H1 (cell line): ENCODE results near the gene CCDC63. TPM values are rescaled to one million over a fixed set of nuclear protein-coding genes. Genes with fewer than 3 reads are reported as not detected.

Experiments used
- ASH2L ChIP-seq: fragments of 200-600, 300-600 bp; sonication (generic); IDR thresholded peaks from one replicate; pipeline ENCODE4 v1.7.1; 2017; ENCODE audit warnings: low read length
- BACH1 ChIP-seq: IDR thresholded peaks from 2 replicates; pipeline ENCODE4 v1.6.1; 2012; ENCODE audit warnings: low read length, improper control_type of control experiment
- EGR1 ChIP-seq: IDR thresholded peaks from 2 replicates; pipeline ENCODE4 v1.6.1; 2011; ENCODE audit warnings: low read depth, low read length, borderline replicate concordance
- KDM1A ChIP-seq: fragments of 200-600, 300-600 bp; sonication (generic); IDR thresholded peaks from 2 replicates; pipeline ENCODE4 v1.7.1; 2016; ENCODE audit warnings: mild to moderate bottlenecking, low read length, borderline replicate concordance
- RBBP5 ChIP-seq: IDR thresholded peaks from 2 replicates; pipeline ENCODE4 v1.7.1; 2012; ENCODE audit warnings: low read depth, mild to moderate bottlenecking, inconsistent platforms, low read length, moderate library complexity, borderline replicate concordance
- SIRT6 ChIP-seq: IDR thresholded peaks from one replicate; pipeline ENCODE4 v1.7.1; 2012; ENCODE audit warnings: low read length, inconsistent platforms
- TBP ChIP-seq: IDR thresholded peaks from 2 replicates; pipeline ENCODE4 v1.6.1; 2011; ENCODE audit warnings: low read depth, low read length, improper control_type of control experiment
- polyA plus RNA-seq, 7 experiments: library from polyadenylated mRNA; depleted of rRNA in 3 of 7; stranded (reverse) in 5 of 7; unstranded in 2 of 7; fragments of >200 nt in 5 of 7; fragments of 200-250 nt in 2 of 7; gene quantifications; 1 replicate in 5 of 7; 2 replicates in 1 of 7; 4 replicates in 1 of 7; pipeline versions ENCODE4 v1.2.1 to v1.2.3, GENCODE V29; 2011 to 2013; ENCODE audit warnings: missing spikeins in 2 of 7, mixed read lengths in 2 of 7
- total RNA-seq: library from RNA; stranded (reverse); fragmentation: NEBNext Ultra II Directional; extraction: Animal tissue kit (Norgen Biotek cat#: 25700); gene quantifications from 2 replicates; pipeline ENCODE4 v1.2.1, GENCODE V29; 2021
- TF ChIP-seq, protein P1 (sequence below): fragments of 300-600 bp; sonication (generic); IDR thresholded peaks from 2 replicates; pipeline ENCODE4 v1.7.1; 2012; ENCODE audit warnings: low read length, moderate library complexity, mild to moderate bottlenecking, inconsistent platforms; ENCODE audit not compliant: insufficient replicate concordance
- TF ChIP-seq, protein P2 (sequence below): IDR thresholded peaks from 2 replicates; pipeline ENCODE4 v1.6.1; 2011; ENCODE audit warnings: low read depth, mild to moderate bottlenecking, low read length; ENCODE audit not compliant: insufficient read depth
- TF ChIP-seq, protein P3 (sequence below): IDR thresholded peaks from 2 replicates; pipeline ENCODE4 v1.6.1; 2012; ENCODE audit warnings: inconsistent platforms

The CCDC63 gene
- total and polyA plus RNA-seq, 2 of the 8 experiments (the other 6 are each of a cell fraction or from before 2014, with no cell fraction given), result 0.42 to 0.93 TPM

DNA sequence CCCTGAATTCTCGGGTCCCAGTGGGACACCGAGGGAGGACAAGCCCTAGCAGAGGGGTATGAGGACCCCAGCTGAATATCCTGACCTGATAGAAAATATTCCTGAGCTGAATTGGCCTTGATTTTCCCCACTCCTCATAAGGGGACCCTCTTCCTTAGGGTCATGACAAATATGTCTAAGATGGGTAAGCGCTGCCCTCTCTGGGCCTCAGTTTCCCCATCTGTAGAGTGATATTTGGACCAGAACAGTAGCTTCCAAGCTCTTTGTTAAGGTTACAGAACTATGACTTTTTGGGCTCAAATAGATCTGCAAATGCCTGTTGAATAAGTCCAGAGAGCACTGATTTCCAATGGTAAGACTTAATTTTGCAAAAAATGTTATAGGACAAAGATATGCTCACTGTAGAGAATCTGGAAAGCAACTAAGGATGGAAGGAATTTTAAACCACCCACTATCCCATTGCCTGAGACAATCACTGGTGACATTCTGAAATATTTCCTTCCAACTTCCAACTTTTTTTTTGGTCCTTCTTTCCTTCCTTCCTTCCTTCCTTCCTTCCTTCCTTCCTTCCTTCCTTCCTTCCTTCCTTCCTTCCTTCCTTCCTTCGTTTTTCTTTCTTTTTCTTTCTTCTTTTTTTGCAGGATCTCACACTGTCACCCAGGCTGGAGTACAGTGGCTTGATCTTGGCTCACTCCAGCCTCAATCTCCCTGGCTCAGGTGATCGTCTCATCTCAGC, 41.6 kb downstream of the CCDC63 start (continued):
- TF ChIP-seq, protein P1, sequence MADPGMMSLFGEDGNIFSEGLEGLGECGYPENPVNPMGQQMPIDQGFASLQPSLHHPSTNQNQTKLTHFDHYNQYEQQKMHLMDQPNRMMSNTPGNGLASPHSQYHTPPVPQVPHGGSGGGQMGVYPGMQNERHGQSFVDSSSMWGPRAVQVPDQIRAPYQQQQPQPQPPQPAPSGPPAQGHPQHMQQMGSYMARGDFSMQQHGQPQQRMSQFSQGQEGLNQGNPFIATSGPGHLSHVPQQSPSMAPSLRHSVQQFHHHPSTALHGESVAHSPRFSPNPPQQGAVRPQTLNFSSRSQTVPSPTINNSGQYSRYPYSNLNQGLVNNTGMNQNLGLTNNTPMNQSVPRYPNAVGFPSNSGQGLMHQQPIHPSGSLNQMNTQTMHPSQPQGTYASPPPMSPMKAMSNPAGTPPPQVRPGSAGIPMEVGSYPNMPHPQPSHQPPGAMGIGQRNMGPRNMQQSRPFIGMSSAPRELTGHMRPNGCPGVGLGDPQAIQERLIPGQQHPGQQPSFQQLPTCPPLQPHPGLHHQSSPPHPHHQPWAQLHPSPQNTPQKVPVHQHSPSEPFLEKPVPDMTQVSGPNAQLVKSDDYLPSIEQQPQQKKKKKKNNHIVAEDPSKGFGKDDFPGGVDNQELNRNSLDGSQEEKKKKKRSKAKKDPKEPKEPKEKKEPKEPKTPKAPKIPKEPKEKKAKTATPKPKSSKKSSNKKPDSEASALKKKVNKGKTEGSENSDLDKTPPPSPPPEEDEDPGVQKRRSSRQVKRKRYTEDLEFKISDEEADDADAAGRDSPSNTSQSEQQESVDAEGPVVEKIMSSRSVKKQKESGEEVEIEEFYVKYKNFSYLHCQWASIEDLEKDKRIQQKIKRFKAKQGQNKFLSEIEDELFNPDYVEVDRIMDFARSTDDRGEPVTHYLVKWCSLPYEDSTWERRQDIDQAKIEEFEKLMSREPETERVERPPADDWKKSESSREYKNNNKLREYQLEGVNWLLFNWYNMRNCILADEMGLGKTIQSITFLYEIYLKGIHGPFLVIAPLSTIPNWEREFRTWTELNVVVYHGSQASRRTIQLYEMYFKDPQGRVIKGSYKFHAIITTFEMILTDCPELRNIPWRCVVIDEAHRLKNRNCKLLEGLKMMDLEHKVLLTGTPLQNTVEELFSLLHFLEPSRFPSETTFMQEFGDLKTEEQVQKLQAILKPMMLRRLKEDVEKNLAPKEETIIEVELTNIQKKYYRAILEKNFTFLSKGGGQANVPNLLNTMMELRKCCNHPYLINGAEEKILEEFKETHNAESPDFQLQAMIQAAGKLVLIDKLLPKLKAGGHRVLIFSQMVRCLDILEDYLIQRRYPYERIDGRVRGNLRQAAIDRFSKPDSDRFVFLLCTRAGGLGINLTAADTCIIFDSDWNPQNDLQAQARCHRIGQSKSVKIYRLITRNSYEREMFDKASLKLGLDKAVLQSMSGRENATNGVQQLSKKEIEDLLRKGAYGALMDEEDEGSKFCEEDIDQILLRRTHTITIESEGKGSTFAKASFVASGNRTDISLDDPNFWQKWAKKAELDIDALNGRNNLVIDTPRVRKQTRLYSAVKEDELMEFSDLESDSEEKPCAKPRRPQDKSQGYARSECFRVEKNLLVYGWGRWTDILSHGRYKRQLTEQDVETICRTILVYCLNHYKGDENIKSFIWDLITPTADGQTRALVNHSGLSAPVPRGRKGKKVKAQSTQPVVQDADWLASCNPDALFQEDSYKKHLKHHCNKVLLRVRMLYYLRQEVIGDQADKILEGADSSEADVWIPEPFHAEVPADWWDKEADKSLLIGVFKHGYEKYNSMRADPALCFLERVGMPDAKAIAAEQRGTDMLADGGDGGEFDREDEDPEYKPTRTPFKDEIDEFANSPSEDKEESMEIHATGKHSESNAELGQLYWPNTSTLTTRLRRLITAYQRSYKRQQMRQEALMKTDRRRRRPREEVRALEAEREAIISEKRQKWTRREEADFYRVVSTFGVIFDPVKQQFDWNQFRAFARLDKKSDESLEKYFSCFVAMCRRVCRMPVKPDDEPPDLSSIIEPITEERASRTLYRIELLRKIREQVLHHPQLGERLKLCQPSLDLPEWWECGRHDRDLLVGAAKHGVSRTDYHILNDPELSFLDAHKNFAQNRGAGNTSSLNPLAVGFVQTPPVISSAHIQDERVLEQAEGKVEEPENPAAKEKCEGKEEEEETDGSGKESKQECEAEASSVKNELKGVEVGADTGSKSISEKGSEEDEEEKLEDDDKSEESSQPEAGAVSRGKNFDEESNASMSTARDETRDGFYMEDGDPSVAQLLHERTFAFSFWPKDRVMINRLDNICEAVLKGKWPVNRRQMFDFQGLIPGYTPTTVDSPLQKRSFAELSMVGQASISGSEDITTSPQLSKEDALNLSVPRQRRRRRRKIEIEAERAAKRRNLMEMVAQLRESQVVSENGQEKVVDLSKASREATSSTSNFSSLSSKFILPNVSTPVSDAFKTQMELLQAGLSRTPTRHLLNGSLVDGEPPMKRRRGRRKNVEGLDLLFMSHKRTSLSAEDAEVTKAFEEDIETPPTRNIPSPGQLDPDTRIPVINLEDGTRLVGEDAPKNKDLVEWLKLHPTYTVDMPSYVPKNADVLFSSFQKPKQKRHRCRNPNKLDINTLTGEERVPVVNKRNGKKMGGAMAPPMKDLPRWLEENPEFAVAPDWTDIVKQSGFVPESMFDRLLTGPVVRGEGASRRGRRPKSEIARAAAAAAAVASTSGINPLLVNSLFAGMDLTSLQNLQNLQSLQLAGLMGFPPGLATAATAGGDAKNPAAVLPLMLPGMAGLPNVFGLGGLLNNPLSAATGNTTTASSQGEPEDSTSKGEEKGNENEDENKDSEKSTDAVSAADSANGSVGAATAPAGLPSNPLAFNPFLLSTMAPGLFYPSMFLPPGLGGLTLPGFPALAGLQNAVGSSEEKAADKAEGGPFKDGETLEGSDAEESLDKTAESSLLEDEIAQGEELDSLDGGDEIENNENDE, result no peak
- TF ChIP-seq EGR1 (no peak), RBBP5 (no peak), SIRT6 (no peak), BACH1 (no peak), KDM1A (no peak), ASH2L (no peak), TBP (no peak; the same call in 1 of the 2 replicates)
- TF ChIP-seq, protein P2, sequence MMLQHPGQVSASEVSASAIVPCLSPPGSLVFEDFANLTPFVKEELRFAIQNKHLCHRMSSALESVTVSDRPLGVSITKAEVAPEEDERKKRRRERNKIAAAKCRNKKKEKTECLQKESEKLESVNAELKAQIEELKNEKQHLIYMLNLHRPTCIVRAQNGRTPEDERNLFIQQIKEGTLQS, result no peak
- TF ChIP-seq, protein P3, sequence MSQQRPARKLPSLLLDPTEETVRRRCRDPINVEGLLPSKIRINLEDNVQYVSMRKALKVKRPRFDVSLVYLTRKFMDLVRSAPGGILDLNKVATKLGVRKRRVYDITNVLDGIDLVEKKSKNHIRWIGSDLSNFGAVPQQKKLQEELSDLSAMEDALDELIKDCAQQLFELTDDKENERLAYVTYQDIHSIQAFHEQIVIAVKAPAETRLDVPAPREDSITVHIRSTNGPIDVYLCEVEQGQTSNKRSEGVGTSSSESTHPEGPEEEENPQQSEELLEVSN, result no peak
